T-helper 2 cell treated with Interferon-gamma antibody and Interleukin-4, amounts not matched to agents 100 ng/mL and 5 ng/mL, for 36 hours (primary cell): ENCODE results near the gene SENP8. TPM values are rescaled to one million over a fixed set of nuclear protein-coding genes. Genes with fewer than 3 reads are reported as not detected.
"Not testable (repeated sequence)": the region's sequence is repeated elsewhere in the genome, so short reads cannot be mapped to it uniquely, and the experiment has no call there.

Source experiments
- intact Hi-C: fragments of 100-400 bp; cut with micrococcal nuclease; formaldehyde crosslinking; loops from one replicate; pipeline ENCODE4 v1.15.1; 2023
- total RNA-seq: library from RNA; stranded (reverse); gene quantifications from 2 replicates; pipeline ENCODE4 v1.2.3, GENCODE V29; 2022

Gene SENP8
- 0.89 and 1.3 TPM in 2 replicates for total RNA-seq

- intact Hi-C loops = loop anchor here (1.0 to 5.0 kb wide), 3 partner anchors 110 to 354 kb away; partner anchors contain the start of genes ARIH1 and HEXA
These were observed at the start of gene SENP8, which contains the start of gene MYO9A for GRCh38 chr15:72118017-72118978. TSS of gene SENP8 (plus strand) at chr15:72118403. CDS start at chr15:72139624, 21,221 bp downstream. TSS of gene MYO9A (minus strand) at chr15:72118150. CDS start at chr15:72046563, 71,587 bp downstream.

- intact Hi-C loops = no loop called here
These were observed 49.3 kb upstream of the SENP8 start for GRCh38 chr15:72068856-72069255.

GRCh38 chr15:72070817-72071447, 47.3 kb upstream of the SENP8 start:
- intact Hi-C loops = no loop called here

- intact Hi-C loops = not testable (repeated sequence)
These were observed 46.8 kb upstream of the SENP8 start for GRCh38 chr15:72071448-72071825.

GRCh38 chr15:72074335-72075060, 43.7 kb upstream of the SENP8 start:
- intact Hi-C loops = no loop called here

- intact Hi-C loops = no loop called here
These were observed 40.3 kb upstream of the SENP8 start for GRCh38 chr15:72077950-72078349.

GRCh38 chr15:72078887-72079286, 39.3 kb upstream of the SENP8 start:
- intact Hi-C loops = no loop called here

- intact Hi-C loops = no loop called here
These were observed 36.0 kb upstream of the SENP8 start for GRCh38 chr15:72082176-72082575.

- intact Hi-C loops = no loop called here
These were observed 32.0 kb upstream of the SENP8 start for GRCh38 chr15:72086010-72086697.

- intact Hi-C loops = no loop called here
These were observed 31.1 kb upstream of the SENP8 start for GRCh38 chr15:72086920-72087648.

GRCh38 chr15:72092006-72092405, 26.2 kb upstream of the SENP8 start:
- intact Hi-C loops = no loop called here

- intact Hi-C loops = no loop called here
These were observed 25.5 kb upstream of the SENP8 start for GRCh38 chr15:72092691-72093090.

GRCh38 chr15:72096796-72097195, 21.4 kb upstream of the SENP8 start:
- intact Hi-C loops = no loop called here

- intact Hi-C loops = no loop called here
These were observed 20.2 kb upstream of the SENP8 start for GRCh38 chr15:72098040-72098439.

- intact Hi-C loops = no loop called here
These were observed 19.0 kb upstream of the SENP8 start for GRCh38 chr15:72099155-72099554.

GRCh38 chr15:72100551-72100950, 17.7 kb upstream of the SENP8 start:
- intact Hi-C loops = not testable (repeated sequence)

GRCh38 chr15:72105111-72105510, 13.1 kb upstream of the SENP8 start:
- intact Hi-C loops = no loop called here

GRCh38 chr15:72106068-72106467, 12.1 kb upstream of the SENP8 start:
- intact Hi-C loops = no loop called here

GRCh38 chr15:72110355-72110754, 7.8 kb upstream of the SENP8 start:
- intact Hi-C loops = no loop called here

GRCh38 chr15:72112116-72112515, 6.1 kb upstream of the SENP8 start:
- intact Hi-C loops = no loop called here
